Measurements from ENCODE around the gene CYFIP1.

CYFIP1 gene

GRCh38 chr15:22948056-22948455 lies 32.1 kb downstream of the CYFIP1 start:
- DNase-seq = no peak

DNA sequence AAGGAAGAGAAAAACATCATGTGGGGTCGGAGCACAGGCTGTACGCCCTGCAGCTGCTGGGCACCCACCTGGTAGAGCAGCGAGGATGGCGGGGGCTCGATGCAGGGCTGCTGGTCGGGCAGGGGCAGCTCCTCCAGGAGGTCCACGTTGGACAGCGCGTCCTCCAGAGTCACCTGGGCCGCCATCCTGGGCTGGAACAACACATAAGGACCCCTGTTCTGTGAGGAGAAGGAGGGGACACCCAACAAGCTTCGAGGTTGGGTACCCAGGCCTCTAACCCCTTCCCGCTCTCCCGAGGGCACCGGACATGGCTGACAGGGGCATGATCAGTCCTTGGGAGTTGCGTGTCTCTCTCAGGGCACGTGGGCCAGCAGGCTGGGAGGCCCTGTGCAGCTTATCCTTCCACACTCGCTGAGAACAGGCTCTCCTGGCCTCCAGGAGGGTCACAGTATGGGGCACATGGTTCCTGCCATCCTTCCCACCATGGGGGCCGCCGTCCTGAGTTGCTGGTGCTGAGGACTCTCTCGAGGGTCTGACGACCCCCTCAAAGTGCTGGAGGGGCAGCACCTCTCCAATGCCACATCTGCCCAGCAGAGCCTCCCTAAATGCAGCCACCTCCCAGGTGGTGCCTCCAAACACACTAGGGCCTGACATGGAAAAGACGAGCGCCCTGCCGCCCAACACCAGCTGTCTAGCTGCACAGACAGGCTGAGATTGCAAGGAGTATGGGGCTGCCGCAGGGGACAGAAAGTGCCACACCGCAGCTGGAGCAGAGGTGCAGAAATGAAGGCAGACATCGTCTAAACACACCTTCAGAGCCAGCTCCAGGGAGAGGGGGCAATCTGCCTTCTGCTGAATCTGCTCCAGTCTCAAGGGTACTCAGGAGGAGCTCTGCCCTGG lies 32.8 kb downstream of the CYFIP1 start:
- no peak for DNase-seq

GRCh38 chr15:22945071-22945470 lies 35.1 kb downstream of the CYFIP1 start:
- DNase-seq = no peak

DNA sequence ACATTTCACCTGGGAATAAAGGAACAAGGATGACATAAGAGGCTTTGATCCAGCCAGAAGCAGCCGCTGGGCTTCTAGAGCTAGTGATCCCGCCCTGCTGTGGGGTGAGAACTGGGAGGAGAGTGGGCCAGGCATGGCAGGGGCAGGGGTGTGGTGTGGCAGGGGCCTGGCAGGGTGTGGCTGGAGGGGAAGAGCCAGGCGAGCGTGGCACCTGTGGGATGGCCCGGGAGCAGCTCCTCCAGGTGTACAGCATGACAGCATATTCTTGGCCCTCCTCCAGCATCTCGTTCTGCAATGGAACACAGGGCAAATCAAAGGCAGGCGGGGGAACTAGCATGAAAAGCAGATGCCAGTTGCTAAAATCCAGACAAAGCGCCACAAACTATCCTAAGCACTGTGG lies 35.5 kb downstream of the CYFIP1 start:
- no peak for DNase-seq

DNA sequence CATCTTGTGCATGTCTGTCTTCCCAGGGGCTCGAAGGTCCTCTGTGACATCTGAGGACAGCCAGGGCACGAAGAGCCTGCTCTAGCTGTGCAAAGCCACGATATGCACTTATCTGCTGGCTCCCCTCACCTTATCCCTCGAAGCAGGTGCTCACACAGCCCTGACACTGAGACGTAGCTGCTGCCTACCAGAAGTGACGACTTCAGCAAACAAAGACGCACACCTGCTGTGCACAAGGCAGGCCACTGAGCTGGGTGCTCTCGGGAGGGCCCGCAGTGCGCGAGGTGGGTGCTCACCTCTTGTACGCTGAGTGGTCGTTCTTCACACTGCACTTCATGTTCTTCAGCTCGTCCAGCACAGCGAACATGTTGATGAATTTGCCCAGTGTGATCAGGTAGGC lies 37.3 kb downstream of the CYFIP1 start:
- DNase-seq = no peak

- no peak for DNase-seq
These were observed 37.8 kb downstream of the CYFIP1 start for GRCh38 chr15:22942306-22942855.

DNA sequence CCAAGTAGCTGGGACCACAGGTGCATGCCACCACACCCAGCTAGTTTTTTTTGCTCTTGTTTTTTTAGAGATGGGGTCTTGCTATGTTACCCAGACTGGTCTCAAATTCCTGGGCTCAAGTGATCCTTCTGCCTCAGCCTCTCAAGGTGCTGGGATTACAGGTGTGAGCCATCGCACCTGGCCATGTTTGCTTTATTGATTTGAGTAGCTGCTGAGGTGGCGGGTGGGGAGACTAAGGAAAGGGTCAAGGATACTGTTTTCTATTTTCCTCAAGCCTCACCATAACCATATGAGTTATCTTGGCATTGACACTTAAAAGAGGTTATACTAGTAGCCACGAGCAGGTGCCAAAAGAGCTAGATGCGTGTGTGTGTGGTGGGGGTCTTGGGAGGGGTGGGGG lies 39.0 kb downstream of the CYFIP1 start:
- DNase-seq = no peak

GRCh38 chr15:22939652-22940061 lies 40.5 kb downstream of the CYFIP1 start:
- DNase-seq = no peak

- no peak for DNase-seq
These were observed 41.1 kb downstream of the CYFIP1 start for GRCh38 chr15:22939051-22939450.

GRCh38 chr15:22936577-22937472 lies 43.3 kb downstream of the CYFIP1 start:
- DNase-seq = no peak

DNA sequence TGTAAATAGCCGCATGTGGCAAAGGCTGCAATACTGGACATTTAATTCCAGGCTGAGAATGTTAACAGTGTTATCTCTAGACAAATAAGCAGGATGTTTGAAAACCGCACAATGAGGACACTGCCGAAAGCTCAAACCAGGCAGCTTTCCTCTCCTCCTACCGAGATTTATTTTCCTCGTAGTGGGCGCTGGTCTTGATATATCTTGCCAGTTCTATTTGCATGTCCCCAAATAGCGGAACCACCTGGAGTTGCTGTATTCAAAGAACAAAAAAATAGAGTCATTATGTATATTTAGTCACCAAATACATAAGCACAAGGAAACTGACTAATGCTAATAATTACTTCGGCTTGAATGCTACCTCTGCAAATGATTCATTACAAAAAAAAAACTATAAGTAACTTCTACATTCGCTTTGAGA lies 46.5 kb downstream of the CYFIP1 start:
- DNase-seq = no peak

GRCh38 chr15:22931784-22932536 lies 48.2 kb downstream of the CYFIP1 start:
- no peak for DNase-seq

GRCh38 chr15:22930782-22931484 lies 49.2 kb downstream of the CYFIP1 start:
- DNase-seq = no peak

GRCh38 chr15:22927761-22928160 lies 52.4 kb downstream of the CYFIP1 start:
- DNase-seq = no peak

- DNase-seq = no peak
These were observed 54.3 kb downstream of the CYFIP1 start for GRCh38 chr15:22925875-22926274.

- DNase-seq = no peak
These were observed 58.2 kb downstream of the CYFIP1 start for GRCh38 chr15:22922003-22922402.

GRCh38 chr15:22919171-22919570 lies 61.0 kb downstream of the CYFIP1 start:
- no peak for DNase-seq

DNA sequence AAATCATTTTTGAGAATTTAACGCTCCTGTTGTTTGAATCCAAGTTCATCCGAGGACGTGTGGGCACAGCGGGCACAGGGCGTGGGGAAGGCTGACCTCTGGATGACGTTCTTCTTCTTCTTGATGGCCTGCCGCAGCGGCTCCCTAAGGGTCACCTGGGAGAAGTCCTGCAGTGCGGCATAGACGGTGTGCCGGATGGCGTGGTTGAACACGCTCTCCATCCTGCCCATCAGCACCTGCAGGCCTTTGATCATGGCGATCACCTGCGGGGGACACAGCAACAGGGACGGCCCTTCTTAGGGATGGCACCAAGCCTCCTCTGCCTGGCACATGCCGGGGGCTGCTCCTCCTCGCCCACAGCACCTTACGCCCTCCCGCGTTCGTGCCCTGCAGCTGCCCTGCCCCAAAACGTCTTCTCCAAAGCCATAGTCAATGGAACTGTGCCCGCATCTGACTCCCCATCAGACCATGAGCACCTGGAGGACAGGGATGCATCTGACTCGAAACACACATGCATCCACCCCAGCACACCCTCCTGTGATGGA lies 61.5 kb downstream of the CYFIP1 start:
- no peak for DNase-seq

DNA sequence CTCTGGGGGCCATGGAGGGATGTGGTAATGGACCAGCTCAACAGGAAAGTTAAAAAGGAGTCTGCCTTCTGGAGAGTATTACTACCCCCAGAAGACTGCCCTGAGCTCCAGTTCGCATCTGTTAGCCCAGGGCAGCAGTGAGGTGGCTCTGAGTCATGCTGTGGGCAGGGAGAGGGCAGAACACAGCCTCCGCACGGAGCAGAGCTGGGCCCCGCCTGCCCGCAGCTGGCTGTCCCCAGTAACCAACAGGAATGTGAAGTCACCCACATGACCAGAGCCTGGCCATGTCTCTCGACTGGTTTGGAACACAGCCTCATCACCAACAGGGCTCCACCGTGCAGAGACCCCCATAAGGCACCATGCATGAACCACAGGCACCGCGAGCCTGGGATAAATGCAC lies 62.1 kb downstream of the CYFIP1 start:
- DNase-seq = no peak

- no peak for DNase-seq
These were observed 62.6 kb downstream of the CYFIP1 start for GRCh38 chr15:22917556-22917955.

DNA sequence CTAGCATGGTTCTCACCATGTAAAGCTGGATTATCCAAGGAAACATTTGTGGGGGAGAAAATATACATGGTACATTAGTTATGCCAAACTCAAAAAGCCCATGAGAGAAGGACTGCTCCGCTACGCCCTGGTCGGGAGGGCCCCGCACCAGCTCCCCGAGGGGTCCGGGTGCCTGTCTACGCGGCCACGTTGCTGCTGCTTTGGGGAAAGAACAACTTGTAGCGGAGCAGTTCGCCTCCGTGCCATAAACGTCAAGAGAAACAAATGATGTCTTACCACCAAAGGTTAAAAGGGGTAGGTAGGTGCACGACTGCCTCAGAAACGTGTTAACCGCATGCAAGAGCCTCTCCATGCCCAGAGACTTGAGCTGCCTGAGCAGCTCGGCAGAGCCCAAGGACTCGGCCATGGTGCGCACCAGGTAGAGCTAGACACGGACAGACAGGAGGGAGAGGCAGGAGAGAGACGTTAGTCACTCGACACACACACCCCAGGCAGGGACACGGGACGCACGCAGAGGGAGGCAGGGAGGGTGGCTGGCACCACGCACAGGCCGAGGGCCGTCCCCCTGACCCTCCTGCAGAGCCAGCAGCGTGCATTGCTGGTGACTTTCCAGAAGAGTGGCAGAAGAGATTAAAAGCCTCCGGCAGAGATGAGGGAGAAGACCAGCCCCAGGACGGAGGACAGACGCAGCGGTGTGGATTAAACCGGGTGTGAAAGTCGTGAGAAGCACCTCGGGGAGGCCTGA lies 63.4 kb downstream of the CYFIP1 start:
- no peak for DNase-seq
